K562 (cell line): ENCODE measurements around the gene TNIK. TPM values are rescaled to one million over a fixed set of nuclear protein-coding genes. Genes with fewer than 3 reads are reported as not detected.

Experiments
- ESRRB ChIP-seq: fragments of 250-450 bp; sonication (Bioruptor Pico); IDR thresholded peaks from 2 replicates; pipeline ENCODE4 v1.5.0; 2020; ENCODE audit warnings: mild to moderate bottlenecking, moderate library complexity, borderline replicate concordance
- FOXK1 ChIP-seq: sonication (generic); formaldehyde crosslinking; IDR thresholded peaks from 2 replicates; pipeline ENCODE4 v1.8.0; 2022; ENCODE audit warnings: missing genetic modification reagents, mild to moderate bottlenecking, borderline replicate concordance
- GATA2 ChIP-seq: sonication (generic); formaldehyde crosslinking; IDR thresholded peaks from 2 replicates; pipeline ENCODE4 v1.4.0; 2020; ENCODE audit warnings: mild to moderate bottlenecking, missing genetic modification reagents
- MYBL2 ChIP-seq, 2 experiments: fragments of 450-650 bp in 1 of 2; sonication (generic) in 1 of 2; formaldehyde crosslinking in 1 of 2; IDR thresholded peaks; 2 replicates each; pipeline versions ENCODE4 v1.6.1 to v1.8.1; 2017 to 2022; ENCODE audit warnings: borderline replicate concordance in 1 of 2, inconsistent platforms in 1 of 2, low read depth in 1 of 2, mild to moderate bottlenecking in 1 of 2, missing genetic modification reagents in 1 of 2, moderate library complexity in 1 of 2
- NCOR1 ChIP-seq: fragments of 450-650 bp; IDR thresholded peaks from 2 replicates; pipeline ENCODE4 v1.6.1; 2016; ENCODE audit warnings: mild to moderate bottlenecking, moderate library complexity
- NEUROD1 ChIP-seq: fragments of 150-350 bp; IDR thresholded peaks from 2 replicates; pipeline ENCODE4 v1.6.1; 2014; ENCODE audit warnings: borderline replicate concordance, low read length, low read depth; ENCODE audit not compliant: partially characterized antibody
- PML ChIP-seq: IDR thresholded peaks from 2 replicates; pipeline ENCODE4 v1.6.1; 2012; ENCODE audit warnings: low read length, inconsistent platforms
- PRMT5 ChIP-seq: sonication (generic); formaldehyde crosslinking; IDR thresholded peaks from 2 replicates; pipeline ENCODE4 v1.5.0; 2020; ENCODE audit warnings: missing genetic modification reagents
- RFX5 ChIP-seq: IDR thresholded peaks from 2 replicates; pipeline ENCODE4 v1.6.1; 2011; ENCODE audit warnings: low read depth, mild to moderate bottlenecking, improper control_type of control experiment, low read length
- SMC3 ChIP-seq: conservative IDR thresholded peaks from 2 replicates; pipeline ENCODE4 v1.6.1; 2011; ENCODE audit warnings: low read depth, low read length, improper control_type of control experiment; ENCODE audit not compliant: insufficient read depth
- SRSF3 ChIP-seq: fragments of 200-400 bp; formaldehyde crosslinking; IDR thresholded peaks from 2 replicates; pipeline ENCODE4 v1.6.1; 2016; ENCODE audit warnings: mild to moderate bottlenecking, low read length, moderate library complexity; ENCODE audit not compliant: insufficient read depth
- STAG1 ChIP-seq: sonication (generic); formaldehyde crosslinking; IDR thresholded peaks from 2 replicates; pipeline ENCODE4 v1.5.0; 2020; ENCODE audit warnings: missing genetic modification reagents, borderline replicate concordance
- TAF15 ChIP-seq: fragments of 200-400 bp; formaldehyde crosslinking; IDR thresholded peaks from 2 replicates; pipeline ENCODE4 v1.6.1; 2017; ENCODE audit warnings: mild to moderate bottlenecking, low read depth, low read length, moderate library complexity
- TEAD4 ChIP-seq, 2 experiments: sonication (generic) in 1 of 2; formaldehyde crosslinking in 1 of 2; IDR thresholded peaks; 2 replicates each; pipeline versions ENCODE4 v1.6.1 to v1.8.0; 2012 to 2022; ENCODE audit warnings: borderline replicate concordance in 1 of 2, inconsistent platforms in 1 of 2, low read length in 1 of 2, mild to moderate bottlenecking in 1 of 2, missing genetic modification reagents in 1 of 2
- XRCC5 ChIP-seq: fragments of 200-400 bp; formaldehyde crosslinking; IDR thresholded peaks from 2 replicates; pipeline ENCODE4 v1.6.1; 2017; ENCODE audit warnings: low read depth, mild to moderate bottlenecking, low read length
- ZBTB1 ChIP-seq: sonication (generic); formaldehyde crosslinking; IDR thresholded peaks from 2 replicates; pipeline ENCODE4 v1.8.1; 2023; ENCODE audit warnings: missing genetic modification reagents, low read depth, mild to moderate bottlenecking, borderline replicate concordance
- ZNF408 ChIP-seq: fragments of 250-450 bp; sonication (Bioruptor Pico); IDR thresholded peaks from 2 replicates; pipeline ENCODE4 v1.4.0; 2020; ENCODE audit warnings: low read depth, mild to moderate bottlenecking, moderate library complexity
- polyA plus RNA-seq, 8 experiments: library from polyadenylated mRNA; depleted of rRNA in 4 of 8; stranded (reverse) in 5 of 8; unstranded in 3 of 8; fragments of >200 nt; fragmentation: Nextera tagmentation in 2 of 8; fragmentation: Illumina TruSeq in 1 of 8; extraction: Ambion mirVana in 2 of 8; extraction: Trizol in 1 of 8; gene quantifications; 2 replicates each; pipeline versions ENCODE4 v1.2.1 to v1.2.3, GENCODE V29; 2011 to 2014; ENCODE audit warnings: inconsistent platforms in 1 of 8, missing spikeins in 1 of 8
- total RNA-seq, 7 experiments: library from RNA; depleted of rRNA in 6 of 7; stranded (reverse); fragments of >200 nt in 6 of 7; fragmentation: Illumina TruSeq in 2 of 7; extraction: Trizol in 2 of 7; gene quantifications; 2 replicates each; pipeline versions ENCODE4 v1.2.1 to v1.2.3, GENCODE V29; 2011 to 2021; ENCODE audit warnings: low replicate concordance in 1 of 7
- TF ChIP-seq, protein P1 (sequence below): sonication (generic); formaldehyde crosslinking; IDR thresholded peaks from 2 replicates; pipeline ENCODE4 v1.4.0; 2020; ENCODE audit warnings: mild to moderate bottlenecking, missing genetic modification reagents
- TF ChIP-seq, protein P2 (sequence below), 2 experiments: fragments of 450-650 bp in 1 of 2; sonication (generic) in 1 of 2; formaldehyde crosslinking; conservative IDR thresholded peaks; 2 replicates each; pipeline versions ENCODE4 v1.4.0 to v1.8.1; 2020 to 2022; ENCODE audit warnings: mild to moderate bottlenecking in 1 of 2, missing genetic modification reagents in 1 of 2
- TF ChIP-seq, protein P3 (sequence below): IDR thresholded peaks from 3 replicates; pipeline ENCODE4 v1.6.1; 2011; ENCODE audit warnings: borderline replicate concordance, mild to moderate bottlenecking; ENCODE audit not compliant: insufficient read length, insufficient read depth
- TF ChIP-seq, protein P4 (sequence below): fragments of 250-450 bp; sonication (Bioruptor Pico); IDR thresholded peaks from 2 replicates; pipeline ENCODE4 v1.6.1; 2021; ENCODE audit warnings: mild to moderate bottlenecking

The TNIK gene
- total and polyA plus RNA-seq, 9 of the 15 experiments (the other 6 are each of a cell fraction or from before 2014, with no cell fraction given), result 6.6 to 39.0 (median 24.7) TPM

DNA sequence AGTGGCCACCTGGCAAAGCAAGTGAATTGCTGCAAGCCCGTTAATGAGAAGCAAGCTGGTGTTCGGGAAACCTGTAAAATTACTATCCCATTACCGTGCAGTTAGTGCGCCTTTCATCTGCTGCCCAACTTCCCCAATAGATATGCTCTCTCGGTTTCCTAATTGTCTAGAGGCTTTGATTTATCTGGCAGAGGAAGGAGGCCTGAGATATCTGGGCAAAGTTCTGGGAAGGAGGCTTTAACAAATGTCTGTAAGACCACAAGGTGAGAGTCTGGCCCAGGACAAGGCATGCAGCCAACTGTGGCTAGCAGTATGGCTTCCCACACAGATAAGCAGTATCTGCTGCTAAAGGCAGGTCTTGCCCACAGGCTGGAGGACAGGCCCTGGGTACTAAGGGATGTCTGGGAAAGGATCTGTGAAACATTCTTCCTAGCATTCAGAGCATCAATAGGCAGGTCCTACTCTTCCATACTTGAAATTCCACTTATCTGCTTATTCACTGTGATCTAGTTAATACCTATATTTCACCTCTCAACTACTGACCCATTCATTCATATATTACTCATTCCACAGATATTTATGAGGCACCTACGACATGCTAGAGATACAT lies 303.7 kb downstream of the TNIK start (continued):
- no peak for TF ChIP-seq SRSF3
- no peak for TF ChIP-seq PML
- TF ChIP-seq NEUROD1, result no peak
- TF ChIP-seq, protein P1, sequence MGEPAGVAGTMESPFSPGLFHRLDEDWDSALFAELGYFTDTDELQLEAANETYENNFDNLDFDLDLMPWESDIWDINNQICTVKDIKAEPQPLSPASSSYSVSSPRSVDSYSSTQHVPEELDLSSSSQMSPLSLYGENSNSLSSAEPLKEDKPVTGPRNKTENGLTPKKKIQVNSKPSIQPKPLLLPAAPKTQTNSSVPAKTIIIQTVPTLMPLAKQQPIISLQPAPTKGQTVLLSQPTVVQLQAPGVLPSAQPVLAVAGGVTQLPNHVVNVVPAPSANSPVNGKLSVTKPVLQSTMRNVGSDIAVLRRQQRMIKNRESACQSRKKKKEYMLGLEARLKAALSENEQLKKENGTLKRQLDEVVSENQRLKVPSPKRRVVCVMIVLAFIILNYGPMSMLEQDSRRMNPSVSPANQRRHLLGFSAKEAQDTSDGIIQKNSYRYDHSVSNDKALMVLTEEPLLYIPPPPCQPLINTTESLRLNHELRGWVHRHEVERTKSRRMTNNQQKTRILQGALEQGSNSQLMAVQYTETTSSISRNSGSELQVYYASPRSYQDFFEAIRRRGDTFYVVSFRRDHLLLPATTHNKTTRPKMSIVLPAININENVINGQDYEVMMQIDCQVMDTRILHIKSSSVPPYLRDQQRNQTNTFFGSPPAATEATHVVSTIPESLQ, result no peak
- TF ChIP-seq PRMT5 (CRISPR knock-in tag), result no peak
- TF ChIP-seq NCOR1, result peak; percentile 64
- TF ChIP-seq RFX5, result no peak
- TF ChIP-seq FOXK1 (CRISPR knock-in tag), result no peak
- no peak for TF ChIP-seq ZNF408 (CRISPR knock-in tag)
- peak; percentile 63 for TF ChIP-seq TEAD4 (IDR thresholded peaks at IDR 0.05; ENCODE audit: low read length)
- TF ChIP-seq TEAD4 (CRISPR knock-in tag; IDR thresholded peaks at IDR 0.05; ENCODE audit: borderline replicate concordance), result no peak
- no peak for TF ChIP-seq ESRRB
- TF ChIP-seq, protein P2, sequence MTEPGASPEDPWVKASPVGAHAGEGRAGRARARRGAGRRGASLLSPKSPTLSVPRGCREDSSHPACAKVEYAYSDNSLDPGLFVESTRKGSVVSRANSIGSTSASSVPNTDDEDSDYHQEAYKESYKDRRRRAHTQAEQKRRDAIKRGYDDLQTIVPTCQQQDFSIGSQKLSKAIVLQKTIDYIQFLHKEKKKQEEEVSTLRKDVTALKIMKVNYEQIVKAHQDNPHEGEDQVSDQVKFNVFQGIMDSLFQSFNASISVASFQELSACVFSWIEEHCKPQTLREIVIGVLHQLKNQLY (CRISPR knock-in tag; conservative IDR thresholded peaks at IDR 0.05), result no peak
- no peak for TF ChIP-seq TAF15
- no peak for TF ChIP-seq SMC3
- TF ChIP-seq, protein P3, sequence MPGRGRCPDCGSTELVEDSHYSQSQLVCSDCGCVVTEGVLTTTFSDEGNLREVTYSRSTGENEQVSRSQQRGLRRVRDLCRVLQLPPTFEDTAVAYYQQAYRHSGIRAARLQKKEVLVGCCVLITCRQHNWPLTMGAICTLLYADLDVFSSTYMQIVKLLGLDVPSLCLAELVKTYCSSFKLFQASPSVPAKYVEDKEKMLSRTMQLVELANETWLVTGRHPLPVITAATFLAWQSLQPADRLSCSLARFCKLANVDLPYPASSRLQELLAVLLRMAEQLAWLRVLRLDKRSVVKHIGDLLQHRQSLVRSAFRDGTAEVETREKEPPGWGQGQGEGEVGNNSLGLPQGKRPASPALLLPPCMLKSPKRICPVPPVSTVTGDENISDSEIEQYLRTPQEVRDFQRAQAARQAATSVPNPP, result no peak
- TF ChIP-seq STAG1, result no peak
- no peak for TF ChIP-seq MYBL2 (IDR thresholded peaks at IDR 0.05; ENCODE audit: low read depth)
- TF ChIP-seq MYBL2 (CRISPR knock-in tag; IDR thresholded peaks at IDR 0.05; ENCODE audit: borderline replicate concordance), result no peak
- no peak for TF ChIP-seq ZBTB1
- TF ChIP-seq XRCC5, result no peak
- TF ChIP-seq GATA2 (CRISPR knock-in tag), result peak; percentile 33; the same call in 1 of the 2 replicates
- TF ChIP-seq, protein P4, sequence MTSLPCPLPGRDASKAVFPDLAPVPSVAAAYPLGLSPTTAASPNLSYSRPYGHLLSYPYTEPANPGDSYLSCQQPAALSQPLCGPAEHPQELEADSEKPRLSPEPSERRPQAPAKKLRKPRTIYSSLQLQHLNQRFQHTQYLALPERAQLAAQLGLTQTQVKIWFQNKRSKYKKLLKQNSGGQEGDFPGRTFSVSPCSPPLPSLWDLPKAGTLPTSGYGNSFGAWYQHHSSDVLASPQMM, result no peak
